HUDEP-2 (cell line): ENCODE measurements around the gene PGLYRP2.

Source experiments
- DNase-seq, 76 experiments: peaks; one replicate each; lab custom pipeline; 2025; ENCODE audit not compliant: unreplicated experiment in 76 of 76; lab: John Stamatoyannopoulos, UW

Gene PGLYRP2

DNA sequence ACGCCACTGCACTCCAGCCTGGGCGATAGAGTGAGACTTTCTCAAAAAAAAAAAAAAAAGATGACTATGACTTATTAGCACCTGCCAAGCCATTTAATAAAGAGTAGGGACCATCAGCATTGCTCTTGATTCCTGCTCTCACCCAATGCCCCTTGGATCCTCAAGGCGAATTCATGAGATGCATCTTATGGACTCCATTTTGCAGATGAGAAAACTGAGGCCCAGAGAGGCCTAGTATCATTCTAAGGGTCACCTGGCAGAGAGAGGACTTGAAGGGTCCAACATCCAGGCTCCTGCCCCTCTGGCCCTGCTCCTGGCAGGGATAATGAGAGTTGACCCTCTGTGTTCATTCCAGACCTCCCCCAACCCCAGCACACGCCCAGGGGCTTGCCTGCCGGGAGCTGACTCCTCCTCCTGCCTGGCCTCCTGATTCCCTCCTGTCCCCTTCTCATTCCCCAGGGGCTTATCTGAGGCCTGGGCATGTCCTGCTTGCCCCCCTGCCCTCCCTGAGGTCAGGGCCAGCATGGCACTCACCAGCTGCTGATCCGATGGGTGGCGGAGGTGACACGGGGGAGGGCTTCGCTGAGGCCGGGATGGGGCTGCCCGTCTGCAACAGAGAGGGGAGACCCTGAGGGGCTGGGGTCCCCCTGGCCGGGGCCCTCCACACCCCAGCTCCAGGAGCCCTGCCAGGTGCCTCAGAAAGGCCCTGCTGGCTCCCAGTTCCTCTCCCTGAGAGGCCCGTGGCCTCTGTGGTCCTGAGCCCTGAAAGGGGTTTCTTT is 37.0 kb downstream of the PGLYRP2 start:
- DNase-seq, result no peak

DNA sequence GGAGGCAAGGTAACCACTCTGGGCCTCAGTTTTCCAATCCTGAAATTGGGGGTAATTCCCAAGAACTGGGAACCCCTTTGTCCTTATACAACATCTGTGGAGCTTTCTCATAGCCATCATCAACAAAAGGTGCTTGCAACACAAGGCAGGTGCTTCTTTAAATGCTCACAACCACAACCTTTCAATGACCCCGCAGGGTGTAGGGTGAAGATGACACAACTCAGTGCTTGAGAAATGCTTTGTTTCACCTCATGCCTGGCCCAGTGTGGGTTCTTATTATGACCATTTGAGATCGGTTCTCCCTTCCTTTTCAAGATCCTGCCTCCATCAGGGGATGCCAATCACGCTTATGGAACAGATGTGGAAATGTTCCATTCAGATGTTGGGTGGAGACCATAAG is 38.0 kb downstream of the PGLYRP2 start:
- DNase-seq, result no peak

DNA sequence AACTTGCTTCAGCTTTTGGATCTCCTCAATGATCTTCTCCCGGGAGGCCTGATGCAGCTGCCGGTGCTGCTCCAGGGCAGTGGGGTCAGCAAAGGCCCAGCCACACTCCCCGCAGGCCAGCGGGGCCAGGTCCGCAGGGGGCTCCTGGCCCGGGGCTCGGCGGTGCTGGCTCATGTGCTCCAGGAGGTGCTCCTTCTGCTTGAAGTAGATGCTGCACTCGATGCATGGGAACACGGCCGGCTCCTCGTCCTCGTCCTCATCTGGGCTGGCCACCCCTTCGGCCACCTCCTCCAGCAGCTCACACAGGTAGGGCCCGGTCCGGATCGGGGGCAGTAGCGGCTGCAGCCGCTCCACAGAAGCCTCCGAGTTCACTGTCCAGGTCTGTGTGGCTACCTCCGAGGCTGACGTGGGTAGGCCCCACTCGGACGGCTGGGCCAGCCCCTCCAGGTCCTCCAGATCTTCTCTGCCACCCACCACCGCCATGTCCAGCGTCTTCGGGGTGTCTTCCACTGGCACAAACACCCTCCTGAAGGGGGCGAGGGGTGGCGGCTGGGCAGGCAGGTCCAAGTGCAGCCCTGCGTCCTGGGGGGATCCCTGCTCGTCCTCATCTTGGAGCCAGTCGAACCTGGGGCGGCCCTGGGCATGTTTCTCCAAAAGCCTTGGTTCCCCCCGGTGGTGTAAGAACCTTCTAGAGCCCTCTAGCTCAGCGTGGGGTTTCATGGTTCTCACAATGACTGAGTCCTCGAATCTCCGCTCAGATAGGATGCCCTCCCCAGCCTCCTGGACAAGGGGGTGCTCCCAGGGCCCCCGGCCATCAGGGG is 39.3 kb downstream of the PGLYRP2 start:
- DNase-seq, result no peak

DNA sequence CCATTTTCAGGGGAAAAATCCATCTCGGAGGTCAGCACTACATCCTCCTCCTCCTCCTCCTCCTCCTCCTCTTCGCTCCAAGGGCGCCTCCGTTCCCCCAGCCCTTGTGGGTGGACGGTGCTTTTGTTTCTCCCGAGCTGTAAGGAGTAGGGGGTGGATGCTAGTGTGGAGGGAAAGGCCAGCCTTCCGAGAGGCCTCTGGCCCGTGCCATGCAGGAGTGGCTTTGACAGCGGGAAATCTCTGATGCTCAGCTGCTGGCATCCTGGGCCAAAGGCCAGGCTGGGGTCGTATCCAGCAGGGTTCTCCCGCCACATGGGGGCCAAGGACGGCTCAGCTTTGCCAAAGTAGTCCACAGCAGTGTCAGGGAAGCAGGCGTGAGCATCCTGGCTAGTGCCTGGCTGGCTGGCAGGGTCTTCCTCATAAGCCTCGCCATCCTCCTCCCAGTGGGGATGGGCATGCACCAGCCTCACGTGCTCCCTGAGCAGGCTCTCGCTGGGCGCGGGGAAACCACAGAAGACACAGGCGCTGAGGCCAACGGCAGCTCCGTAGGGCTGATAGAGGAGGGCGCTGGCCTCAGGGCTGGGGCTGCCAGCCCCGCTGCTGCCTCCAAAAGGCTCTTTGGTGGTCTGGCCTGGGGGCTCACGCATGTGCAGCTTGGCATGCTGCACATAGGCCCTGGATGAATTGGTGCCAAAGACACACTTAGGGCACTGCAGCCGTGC is 40.1 kb downstream of the PGLYRP2 start:
- peak in 14 of 76 experiments; percentile 13 to 38 (median 26) for DNase-seq

DNA sequence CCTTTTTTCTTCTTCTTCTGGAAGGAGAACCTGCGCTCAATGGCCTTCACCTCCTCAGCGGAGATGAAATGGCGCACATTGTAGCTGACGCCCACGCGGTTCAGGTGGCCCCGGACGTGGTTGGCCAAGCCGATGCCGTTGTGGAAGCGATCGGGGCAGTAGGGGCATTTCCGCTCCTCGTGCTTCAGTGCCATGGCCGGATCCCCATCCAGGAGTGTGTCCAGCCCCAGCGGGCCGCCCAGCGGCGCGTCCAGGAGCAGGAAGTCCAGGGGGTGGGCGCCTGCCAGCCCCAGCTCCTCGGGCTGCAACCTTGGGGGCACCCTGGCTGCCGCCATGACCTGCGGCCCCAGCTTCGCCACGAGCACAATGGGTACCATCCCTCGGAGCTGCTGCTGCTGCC is 40.7 kb downstream of the PGLYRP2 start:
- DNase-seq, result no peak

DNA sequence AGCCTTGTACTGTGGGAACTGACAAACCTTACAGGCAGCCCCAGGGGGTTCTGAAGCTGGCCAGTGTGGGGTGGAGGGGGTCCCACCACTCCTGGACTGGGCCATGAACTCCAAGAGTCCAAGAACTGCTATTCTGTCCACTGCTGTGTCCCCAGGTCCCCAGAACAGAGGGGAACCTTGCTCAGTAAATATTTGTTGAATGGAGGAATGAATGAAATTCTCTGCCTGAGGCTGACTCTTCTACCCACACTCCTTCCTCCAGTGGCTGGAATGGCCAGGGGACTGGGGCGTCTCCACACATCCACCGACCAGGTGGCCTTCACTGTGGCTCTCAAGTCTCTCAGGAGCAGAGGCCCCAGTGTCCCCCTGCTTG is 41.2 kb downstream of the PGLYRP2 start:
- DNase-seq, result no peak

DNA sequence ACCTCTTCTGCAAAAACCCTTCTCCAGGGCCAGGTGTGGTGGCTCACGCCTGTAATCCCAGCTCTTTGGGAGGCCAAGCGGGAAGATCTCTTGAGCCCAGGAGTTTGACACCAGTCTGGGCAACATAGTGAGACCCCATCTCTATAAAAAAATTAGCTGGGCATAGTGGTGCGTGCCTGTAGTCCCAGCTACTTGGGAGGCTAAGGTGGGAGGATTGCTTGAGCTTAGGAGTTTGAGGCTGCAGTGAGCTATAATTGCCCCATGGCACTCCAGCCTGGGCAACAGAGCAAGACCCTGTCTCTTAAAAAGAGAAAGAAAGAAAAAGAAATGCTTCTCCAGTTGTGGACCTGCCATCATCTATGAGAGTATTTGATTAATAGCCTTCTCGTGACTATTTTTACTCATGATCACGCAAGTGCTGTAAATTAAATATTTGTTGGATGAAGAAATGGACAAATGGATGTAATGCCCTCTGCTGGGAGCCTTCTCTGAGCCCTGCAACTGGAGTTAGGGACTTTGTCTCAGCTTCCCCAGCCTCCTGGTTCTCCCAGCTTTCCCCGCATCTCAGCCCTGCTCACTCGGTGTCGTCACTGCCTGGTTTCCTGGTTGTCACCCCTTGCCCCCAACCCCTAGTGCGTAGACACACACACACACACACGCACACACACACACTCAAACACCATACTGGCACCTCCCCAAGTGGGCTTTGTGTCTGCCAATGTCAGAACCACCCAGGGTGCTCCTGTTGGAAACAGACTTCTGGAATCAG is 41.8 kb downstream of the PGLYRP2 start:
- peak in 1 of 76 experiments; percentile 12 for DNase-seq

DNA sequence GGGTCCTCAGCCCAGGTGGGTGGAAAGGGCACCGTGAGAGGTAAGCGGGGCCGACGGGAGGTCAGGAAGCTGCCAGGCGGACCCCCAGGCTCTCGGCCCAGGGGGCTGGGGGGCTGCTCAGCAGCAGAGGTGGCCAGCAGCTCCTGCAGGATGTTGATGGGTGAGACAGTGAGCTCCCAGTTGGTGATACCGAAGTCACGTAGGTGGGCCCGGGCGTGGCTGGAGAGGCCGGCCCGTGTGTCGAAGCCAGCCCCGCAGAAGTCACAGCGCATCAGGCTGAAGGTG is 42.5 kb downstream of the PGLYRP2 start:
- no peak for DNase-seq

DNA sequence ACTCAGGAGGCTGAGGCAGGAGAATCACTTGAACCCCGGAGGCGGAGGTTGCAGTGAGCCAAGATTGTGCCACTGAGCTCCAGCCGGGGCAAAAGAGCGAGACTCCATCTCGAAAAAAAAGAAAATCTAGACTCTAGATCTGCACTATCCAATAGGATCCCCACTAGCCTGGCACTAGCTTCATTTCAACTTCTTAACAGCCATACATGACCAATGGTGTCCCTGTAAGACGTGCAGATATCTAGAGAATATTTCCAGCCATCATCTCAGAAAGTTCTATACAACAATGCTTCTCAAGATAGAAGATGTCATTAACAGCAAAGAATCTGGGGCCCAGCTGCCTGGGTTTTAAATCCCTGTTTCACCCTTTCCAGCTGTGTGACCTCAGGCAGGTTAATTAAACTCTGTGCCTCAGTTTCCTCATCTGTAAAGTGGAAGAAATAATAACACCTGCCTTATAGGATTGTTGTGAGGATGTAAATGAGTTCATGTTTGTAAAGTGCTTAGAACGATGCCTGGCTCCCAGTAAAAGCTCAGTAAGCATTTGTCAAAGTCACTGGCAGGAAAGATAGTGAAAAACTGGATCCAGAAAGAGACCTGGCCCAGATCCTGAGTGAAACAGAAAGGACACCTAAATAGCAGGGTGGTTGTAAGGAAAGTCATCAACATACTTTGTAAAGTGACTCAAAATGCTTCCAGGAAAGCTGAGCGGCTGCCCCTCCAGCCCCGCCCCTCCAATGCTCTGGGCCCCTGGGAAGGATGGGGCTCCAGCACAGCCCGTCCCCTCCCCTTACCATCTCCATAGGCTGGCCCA is 43.1 kb downstream of the PGLYRP2 start:
- DNase-seq, result no peak

DNA sequence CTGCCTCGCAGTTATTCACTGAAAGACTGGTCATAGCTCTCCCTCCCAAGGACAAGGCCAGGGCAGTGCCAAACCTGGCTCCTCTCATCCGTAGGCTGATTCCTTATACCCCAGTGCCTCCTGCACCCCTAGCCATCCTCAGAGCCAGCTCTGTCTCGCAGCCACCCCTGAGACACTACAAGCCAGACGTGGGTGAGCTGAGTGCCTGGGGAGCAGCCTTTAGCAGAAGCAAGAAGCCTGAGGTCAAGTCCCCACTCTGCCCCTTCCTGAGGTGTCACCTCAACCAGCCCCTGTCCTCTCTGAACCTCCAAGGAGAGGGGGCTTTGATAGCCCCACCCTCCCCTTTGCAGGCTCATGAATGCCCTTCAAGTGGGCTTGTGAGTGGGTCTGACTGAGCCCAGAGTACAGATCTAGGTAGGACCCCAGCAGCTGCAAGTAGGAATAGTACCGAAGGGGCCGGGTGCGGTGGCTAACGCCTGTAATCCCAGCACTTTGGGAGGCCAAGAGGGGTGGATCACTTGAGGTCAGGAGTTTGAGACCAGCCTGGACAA is 45.7 kb downstream of the PGLYRP2 start:
- no peak for DNase-seq

DNA sequence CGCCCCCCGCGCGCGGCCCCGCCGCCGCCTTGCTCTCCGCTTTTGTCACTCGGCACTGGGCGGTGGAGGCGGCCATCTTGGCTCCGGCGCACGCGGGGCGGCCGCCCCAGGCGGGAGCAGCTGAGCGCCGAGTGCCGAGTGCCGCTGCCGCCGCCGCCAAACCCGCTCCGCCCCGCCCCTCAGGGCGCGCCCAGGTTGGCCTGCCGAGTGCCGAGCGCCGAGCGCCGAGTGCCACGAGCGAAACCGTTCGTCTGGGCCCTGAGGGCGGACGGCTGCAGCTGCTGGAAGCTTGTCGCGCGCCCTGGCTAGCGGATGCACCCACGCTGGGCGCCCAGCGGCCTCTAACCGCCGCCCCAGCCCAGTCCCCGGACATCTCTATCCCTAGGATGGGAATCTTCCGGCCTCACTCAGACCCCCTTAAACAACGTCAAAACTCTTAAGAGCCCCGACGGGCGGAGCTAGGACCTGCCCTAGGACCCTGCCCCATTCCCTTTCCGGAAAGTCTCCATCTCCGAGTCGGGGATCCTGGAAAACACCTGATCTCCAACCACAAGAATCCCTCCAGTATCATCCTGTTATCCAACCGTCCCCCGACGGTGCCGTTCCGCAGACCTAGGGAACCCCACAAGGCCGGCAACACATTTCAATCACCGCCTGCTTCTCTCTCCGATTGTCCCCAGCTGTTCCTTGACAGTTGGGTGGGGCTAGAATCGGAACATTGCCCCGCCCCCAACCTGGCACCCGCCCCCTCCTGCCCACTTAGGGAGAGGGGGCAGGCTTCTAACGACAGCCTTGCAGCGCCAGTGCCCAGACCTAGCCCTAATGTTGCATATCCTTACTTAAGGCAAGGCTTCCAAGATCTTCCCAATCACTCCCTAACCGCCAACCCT is 46.4 kb downstream of the PGLYRP2 start:
- peak in 74 of 76 experiments; percentile 26 to 97 (median 90) for DNase-seq

DNA sequence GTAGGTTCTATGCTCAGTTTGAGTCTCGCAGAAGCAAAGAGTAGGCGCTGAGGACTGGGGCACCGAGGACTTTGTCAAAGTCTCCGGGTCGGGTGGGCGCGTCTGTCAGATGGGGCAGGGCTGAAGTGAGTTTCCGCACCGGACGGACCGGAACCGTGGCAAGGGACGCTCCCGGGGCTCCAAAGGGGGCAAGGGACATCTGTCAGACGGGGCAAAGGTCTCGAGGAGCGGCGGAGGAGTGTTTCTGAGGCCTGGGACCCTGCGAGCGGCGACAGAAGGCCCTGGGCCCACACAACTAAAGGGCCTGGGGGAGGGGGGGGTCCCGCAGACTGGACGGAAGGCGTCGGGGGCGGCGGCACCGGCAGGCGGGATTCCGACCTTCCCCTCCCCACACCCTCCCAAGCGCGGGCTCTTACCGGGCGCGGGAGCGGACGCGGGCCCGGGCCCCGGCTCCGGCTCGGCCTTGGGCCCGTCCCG is 47.2 kb downstream of the PGLYRP2 start:
- DNase-seq, result peak in 8 of 76 experiments; percentile 20 to 50 (median 36)

DNA sequence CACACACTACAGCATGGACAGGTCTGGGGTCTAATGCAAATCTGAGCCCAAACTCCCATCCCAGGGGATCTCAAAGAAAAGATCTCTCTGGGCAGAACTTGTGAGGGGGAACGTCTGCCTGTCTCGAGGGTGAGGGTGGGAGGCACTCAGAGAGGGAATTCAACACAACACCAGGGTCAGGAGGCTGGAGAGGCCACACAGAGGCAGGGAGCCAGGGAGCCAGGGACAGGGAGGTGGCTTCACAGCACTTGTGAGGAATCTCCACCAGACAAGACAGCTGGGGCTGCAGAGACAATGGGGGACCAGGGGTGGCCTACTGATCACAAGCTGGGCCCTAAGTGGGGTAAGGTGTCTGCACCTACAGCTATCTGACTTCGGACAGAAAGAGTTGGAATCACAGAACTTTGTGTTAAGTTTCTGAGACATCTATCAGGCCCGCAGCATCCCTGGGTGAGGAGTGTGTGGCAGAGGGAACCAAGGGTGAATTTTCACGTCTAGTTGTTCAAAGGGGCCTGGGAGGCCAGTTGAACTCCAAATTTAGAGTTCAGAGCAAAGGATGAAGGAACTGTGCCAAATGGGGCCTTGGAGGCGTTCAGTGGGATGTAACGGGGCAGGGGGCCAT is 47.8 kb downstream of the PGLYRP2 start:
- DNase-seq, result peak in 5 of 76 experiments; percentile 21 to 50 (median 27)

DNA sequence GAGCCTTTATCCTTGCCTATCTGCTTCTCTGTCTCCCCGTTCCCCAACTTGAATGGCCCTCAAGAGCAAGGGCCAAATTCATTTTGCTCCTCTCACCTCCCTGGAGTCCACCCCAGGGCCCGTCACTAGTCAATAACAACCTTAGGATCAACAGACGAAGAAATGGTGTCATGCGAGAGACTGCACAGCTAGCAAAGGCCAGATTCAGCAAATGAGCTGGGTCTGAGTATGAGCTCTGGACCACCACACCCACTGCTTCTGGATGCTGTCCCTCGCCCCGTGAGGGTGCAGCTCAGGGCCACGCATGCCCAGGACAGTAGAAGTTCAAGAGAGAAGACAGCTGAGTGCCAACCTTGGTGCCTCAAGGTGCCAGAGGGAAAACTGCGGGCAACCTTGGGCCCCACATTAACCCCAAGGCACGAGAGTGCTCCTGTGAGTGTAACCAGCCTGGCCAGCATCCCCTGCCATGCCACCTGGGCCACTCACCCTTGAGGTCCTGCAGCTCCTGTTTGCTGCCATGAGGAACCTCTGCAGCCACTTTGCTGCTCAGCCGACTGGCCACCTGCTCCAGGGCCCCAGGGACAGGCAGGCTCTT is 48.7 kb downstream of the PGLYRP2 start:
- DNase-seq, result no peak

DNA sequence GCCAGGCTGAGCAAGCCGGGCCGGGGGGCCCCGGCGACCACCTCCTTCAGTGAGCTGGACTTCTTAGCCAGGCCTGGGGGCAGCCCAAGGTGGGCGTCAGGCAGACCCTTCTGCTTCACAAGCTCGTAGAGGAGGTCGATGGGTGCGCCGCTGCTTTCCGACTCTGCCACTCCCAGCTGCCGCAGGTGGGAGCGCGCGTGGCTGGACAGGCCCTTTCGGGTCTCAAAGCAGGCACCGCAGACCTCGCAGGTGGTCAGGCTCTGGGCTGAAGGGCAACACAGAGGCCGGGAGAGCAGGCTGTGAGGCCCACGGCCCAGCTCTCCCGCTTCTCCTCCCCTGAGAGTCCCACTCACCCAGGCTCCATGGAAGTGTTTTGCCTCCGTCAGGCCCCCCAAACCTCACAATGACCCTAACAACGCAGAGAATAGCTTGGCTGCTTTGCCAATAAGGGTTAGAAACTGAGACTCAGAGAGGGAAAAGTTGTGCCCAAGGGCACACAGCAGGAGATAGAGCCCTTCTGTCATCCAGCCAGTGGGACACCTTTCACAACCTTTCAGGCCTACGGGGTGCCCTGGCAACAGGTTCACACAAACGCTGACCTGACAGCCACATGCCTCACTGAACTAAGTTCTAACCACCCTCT is 49.4 kb downstream of the PGLYRP2 start:
- no peak for DNase-seq

DNA sequence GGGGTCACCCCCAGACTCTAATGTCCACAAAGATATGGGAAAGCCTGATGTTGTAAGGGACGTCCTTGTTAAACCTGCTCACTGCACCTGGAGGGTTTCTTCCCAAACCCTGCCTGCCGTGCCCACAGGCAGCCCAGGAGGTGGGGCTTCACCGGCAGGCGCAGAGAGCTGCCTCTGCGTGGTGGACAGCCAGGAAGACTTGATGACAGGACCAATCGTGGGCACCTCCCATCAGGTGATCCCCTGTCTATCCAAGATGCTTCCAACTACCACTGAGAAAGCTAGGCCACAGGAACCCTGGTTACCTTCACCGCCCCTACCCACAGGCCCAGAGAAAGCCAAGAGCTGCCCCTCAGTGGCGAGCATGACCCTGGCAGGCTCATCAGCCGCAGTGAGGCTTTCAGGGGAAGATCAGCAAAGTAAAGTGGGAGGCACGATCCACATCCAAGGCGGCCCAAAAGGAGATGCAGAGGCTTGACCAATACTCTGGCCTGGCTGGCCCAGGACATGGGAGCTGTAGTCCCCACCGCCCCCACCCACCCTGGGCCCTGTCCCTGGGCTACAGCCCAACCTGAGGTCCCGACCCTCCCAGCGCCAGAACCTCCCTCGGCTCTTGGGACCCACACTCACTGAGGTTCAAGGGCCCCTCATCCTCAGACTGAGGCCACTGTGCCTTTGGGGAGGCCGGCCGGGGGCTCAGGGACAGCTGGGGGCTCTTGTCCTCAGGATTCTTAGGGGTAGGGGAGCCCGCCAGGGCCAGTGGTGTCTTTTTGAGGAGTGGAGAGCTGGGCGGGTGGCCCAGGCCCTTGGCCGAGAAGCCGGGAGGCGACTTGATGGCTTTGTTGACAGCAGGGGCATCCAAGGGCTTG is 50.1 kb downstream of the PGLYRP2 start:
- DNase-seq, result no peak
